Lower leg skin (tissue), 4 donors: ENCODE results near the gene EN1. TPM values are rescaled to one million over a fixed set of nuclear protein-coding genes. Genes with fewer than 3 reads are reported as not detected.

ENCODE experiments used
- DNase-seq, 2 donors: peaks; one replicate each; pipeline ENCODE4 v3.0.0-alpha.2; 2019; ENCODE audit warnings: low spot score in 2 of 2
- H3K4me3 ChIP-seq: fragments of 200-600 bp; sonication (generic); 2 replicates; pipeline ENCODE4 v1.5.1; 2017; ENCODE audit warnings: mild to moderate bottlenecking, low read depth; ENCODE audit not compliant: poor library complexity, severe bottlenecking
- CTCF ChIP-seq, 3 donors: fragments of 450-650 bp; IDR thresholded peaks; one replicate each; pipeline ENCODE4 v1.5.1; 2016; ENCODE audit warnings: antibody characterized with exemption in 3 of 3, mild to moderate bottlenecking in 3 of 3, moderate library complexity in 2 of 3
- POLR2A ChIP-seq, 2 donors: fragments of 450-650 bp; IDR thresholded peaks; one replicate each; pipeline ENCODE4 v1.6.1; 2016 to 2017; ENCODE audit warnings: antibody characterized with exemption in 2 of 2, mild to moderate bottlenecking in 1 of 2, moderate library complexity in 1 of 2
- WGBS, 2 donors: methylation state at CpG; one replicate each; pipeline ENCODE4 v1.1.5; 2018; 5-methylcytosine and 5-hydroxymethylcytosine counted together
- intact Hi-C: fragments of 100-400 bp; cut with DNase I; formaldehyde crosslinking; loops from one replicate; pipeline ENCODE4 v1.15.0; 2023; ENCODE audit warnings: low total_unique reads
- total RNA-seq, 4 donors: library from RNA; depleted of rRNA; stranded (reverse); fragments of >200 nt; gene quantifications; one replicate each; pipeline ENCODE4 v1.1.0, GENCODE V29; 2016

Gene EN1
- total RNA-seq, 4 donors from 2014 or later: 10.2 to 23.2 (median 17.7) TPM

- TF ChIP-seq CTCF (IDR thresholded peaks at IDR 0.05) (no peak), POLR2A (IDR thresholded peaks at IDR 0.05) (no peak)
- no peak for DNase-seq
Observed at GRCh38 chr2:118813601-118814339, 33.7 kb downstream of the EN1 start.

GRCh38 chr2:118813111-118813510 is 34.3 kb downstream of the EN1 start:
- no peak overlapping the region for H3K4me3 ChIP-seq
- DNase-seq: no peak
- intact Hi-C loops: no loop called here
- 45 to 52% methylated on average over 8 of the region's 8 CpGs for WGBS, 2 donors
- TF ChIP-seq CTCF (IDR thresholded peaks at IDR 0.05): no peak
- TF ChIP-seq POLR2A (IDR thresholded peaks at IDR 0.05): no peak

More at GRCh38 chr2:118813601-118814339, 33.7 kb downstream of the EN1 start:
- intact Hi-C loops: no loop called here
- no peak overlapping the region for H3K4me3 ChIP-seq
- WGBS, 2 donors: 72 to 74% methylated on average over 13 of the region's 13 CpGs

GRCh38 chr2:118812552-118812951 is 34.9 kb downstream of the EN1 start:
- WGBS, 2 donors: 67 to 72% methylated on average over 6 of the region's 6 CpGs
- DNase-seq: peak in 1 of 2 donors; percentile 84
- TF ChIP-seq POLR2A (IDR thresholded peaks at IDR 0.05) (no peak), CTCF (IDR thresholded peaks at IDR 0.05) (no peak)
- no peak overlapping the region for H3K4me3 ChIP-seq
- intact Hi-C loops: no loop called here

DNA sequence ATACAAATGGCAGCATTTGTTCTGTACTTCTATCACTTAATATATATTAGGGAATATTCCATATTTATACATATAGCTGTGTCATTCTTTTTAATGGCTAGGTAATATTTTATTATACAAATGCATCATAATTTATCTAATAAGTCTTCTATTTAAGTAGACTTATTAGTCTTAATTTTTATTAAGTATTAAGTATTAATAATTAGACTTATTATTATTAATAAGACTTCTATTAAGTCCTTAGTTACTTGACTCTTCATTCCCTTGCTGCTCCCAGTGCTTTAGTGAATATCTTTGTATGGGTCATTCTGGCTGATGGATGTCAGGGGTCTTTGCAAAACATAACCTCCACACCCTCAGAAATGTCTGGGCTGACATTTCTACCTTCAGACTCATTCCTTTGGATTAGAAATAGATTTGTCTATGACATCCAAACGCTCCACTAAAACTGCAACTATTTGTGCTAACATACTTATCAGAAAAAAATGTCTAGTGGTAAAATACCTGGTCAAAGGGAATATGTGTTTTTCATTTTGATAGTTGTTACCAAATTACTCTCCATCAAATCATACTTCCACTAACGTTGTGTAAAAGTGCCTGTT is 35.8 kb downstream of the EN1 start:
- no peak overlapping the region for H3K4me3 ChIP-seq
- DNase-seq: no peak
- intact Hi-C loops: no loop called here
- WGBS, 2 donors: 56 to 61% methylated on average over 2 of the region's 2 CpGs
- no peak for TF ChIP-seq CTCF (IDR thresholded peaks at IDR 0.05)
- TF ChIP-seq POLR2A (IDR thresholded peaks at IDR 0.05): no peak

- intact Hi-C loops: no loop called here
Observed at GRCh38 chr2:118810766-118811165, 36.7 kb downstream of the EN1 start.

More at GRCh38 chr2:118810766-118811165, 36.7 kb downstream of the EN1 start:
- 88 to 93% methylated on average over 7 of the region's 7 CpGs for WGBS, 2 donors
- DNase-seq: peak in 1 of 2 donors; percentile 54
- H3K4me3 ChIP-seq: no peak overlapping the region
- TF ChIP-seq POLR2A (IDR thresholded peaks at IDR 0.05): no peak
- TF ChIP-seq CTCF (IDR thresholded peaks at IDR 0.05): no peak
